Activated T-cell treated with anti-CD3 and anti-CD28 coated beads, Interleukin-2, amount 50 U/mL, for 4 hours (primary cell): ENCODE results near the gene OAS3. TPM values are rescaled to one million over a fixed set of nuclear protein-coding genes. Genes with fewer than 3 reads are reported as not detected.
"Not testable (repeated sequence)": the region's sequence is repeated elsewhere in the genome, so short reads cannot be mapped to it uniquely, and the experiment has no call there.

ENCODE experiments used
- ATAC-seq, 2 donors: fragments of 200-7000 bp; cut with Tn5 transposase; one replicate each; pipeline ENCODE4 v1.10.0; 2021
- DNase-seq: peaks from one replicate; pipeline ENCODE4 v3.0.0-alpha.2; 2020
- H3K27me3 Mint-ChIP-seq: one replicate; pipeline ENCODE4 v1.8.0; 2021; ENCODE audit warnings: low read depth, mixed read lengths
- H3K36me3 Mint-ChIP-seq: one replicate; pipeline ENCODE4 v1.8.0; 2022; ENCODE audit warnings: mixed read lengths; ENCODE audit not compliant: insufficient read depth
- H3K4me1 Mint-ChIP-seq: one replicate; pipeline ENCODE4 v1.8.0; 2021; ENCODE audit warnings: low read depth, mixed read lengths
- H3K4me3 Mint-ChIP-seq: one replicate; pipeline ENCODE4 v1.8.0; 2021; ENCODE audit warnings: mild to moderate bottlenecking, moderate library complexity, mixed read lengths
- H3K9me3 Mint-ChIP-seq: one replicate; pipeline ENCODE4 v1.8.0; 2021; ENCODE audit warnings: mixed read lengths
- total RNA-seq, 3 donors: library from RNA; stranded (reverse); gene quantifications; one replicate each; pipeline ENCODE4 v1.2.1, GENCODE V29; 2021

OAS3 gene
- total RNA-seq, 3 donors from 2014 or later: 5.5 to 13.6 (median 8.0) TPM

- H3K27me3 Mint-ChIP-seq: no peaks in the 10 kb centered on the region
- H3K36me3 Mint-ChIP-seq: no peaks in the 10 kb centered on the region
- H3K4me3 Mint-ChIP-seq: peak overlapping the region; percentile 3
- H3K4me1 Mint-ChIP-seq: peaks cover 44% of the 10 kb centered on the region
- no peak for DNase-seq
- no peak for ATAC-seq
- H3K9me3 Mint-ChIP-seq: no peaks in the 10 kb centered on the region
Measured at GRCh38 chr12:112936927-112937326, 1.3 kb upstream of the OAS3 start.

GRCh38 chr12:112938751-112939150 lies 477 bp downstream of the OAS3 start:
- Mint-ChIP-seq H3K9me3 (no peaks in the 10 kb centered on the region), H3K4me1 (peaks cover 44% of the 10 kb centered on the region), H3K36me3 (no peaks in the 10 kb centered on the region), H3K27me3 (no peaks in the 10 kb centered on the region), H3K4me3 (peak overlapping the region; percentile 90)
- peak; percentile 9 to 10 for ATAC-seq
- no peak for DNase-seq

DNA sequence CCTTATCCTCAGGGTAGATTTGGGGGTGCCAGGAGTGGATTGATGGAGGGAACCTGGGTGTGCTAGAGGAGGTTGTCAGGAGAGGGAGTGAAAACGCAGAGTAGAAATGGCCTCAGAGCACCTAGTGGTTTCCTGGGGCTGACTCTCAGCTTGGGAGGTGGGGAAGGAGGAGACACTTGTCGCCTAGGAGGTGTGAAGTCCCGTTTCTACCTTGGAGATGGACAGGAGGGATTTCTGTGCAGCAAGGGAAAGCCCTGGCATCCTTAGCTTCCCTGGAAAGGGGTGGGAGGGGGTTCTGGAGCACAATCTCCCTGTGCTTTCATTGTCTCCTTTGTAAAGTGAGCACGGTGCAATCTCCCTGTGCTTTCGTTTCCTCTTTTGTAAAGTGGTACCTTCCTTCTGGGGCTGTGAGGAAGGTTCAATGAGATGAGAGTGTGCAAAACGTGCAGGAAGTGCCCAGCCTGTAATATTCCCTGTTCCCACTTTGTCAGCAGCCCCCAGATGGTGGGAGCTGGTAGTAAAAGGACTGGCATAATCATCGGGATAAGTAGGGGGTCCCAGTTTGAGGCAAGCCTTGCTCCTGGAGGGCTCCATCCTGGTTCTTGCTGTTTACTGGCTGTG lies 1.6 kb downstream of the OAS3 start:
- no peaks in the 10 kb centered on the region for H3K27me3 Mint-ChIP-seq
- ATAC-seq (peak; percentile 24 to 25), DNase-seq (no peak)
- peaks cover 42% of the 10 kb centered on the region for H3K4me1 Mint-ChIP-seq
- no peaks in the 10 kb centered on the region for H3K9me3 Mint-ChIP-seq
- peak overlapping the region; percentile 90 for H3K4me3 Mint-ChIP-seq
- peaks cover 8% of the 10 kb centered on the region for H3K36me3 Mint-ChIP-seq

- peaks cover 18% of the 10 kb centered on the region for H3K36me3 Mint-ChIP-seq
- H3K27me3 Mint-ChIP-seq: no peaks in the 10 kb centered on the region
- no peaks in the 10 kb centered on the region for H3K9me3 Mint-ChIP-seq
- no peak overlapping the region for H3K4me3 Mint-ChIP-seq
- ATAC-seq (no peak), DNase-seq (no peak)
- peaks cover 38% of the 10 kb centered on the region for H3K4me1 Mint-ChIP-seq
Measured at GRCh38 chr12:112941528-112942335, 3.5 kb downstream of the OAS3 start.

DNA sequence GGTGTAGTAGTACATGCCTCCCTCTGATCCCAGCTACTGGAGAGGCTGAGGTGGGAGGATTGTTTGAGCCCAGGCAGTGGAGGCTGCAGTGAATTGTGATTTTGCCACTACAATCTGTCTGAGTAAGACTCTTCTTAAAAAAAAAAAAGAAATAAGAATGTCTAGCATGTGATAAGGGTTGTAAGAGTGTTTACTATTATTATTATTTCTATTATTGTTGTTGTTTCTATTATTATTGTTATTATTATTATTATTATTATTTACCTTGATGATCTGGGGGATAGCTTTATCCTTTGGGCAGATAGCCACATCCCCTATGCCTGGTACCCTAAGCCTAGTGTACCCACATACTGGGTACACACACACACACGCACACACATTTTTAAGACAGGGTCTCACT lies 4.3 kb downstream of the OAS3 start:
- peaks cover 31% of the 10 kb centered on the region for H3K4me1 Mint-ChIP-seq
- H3K9me3 Mint-ChIP-seq: no peaks in the 10 kb centered on the region
- ATAC-seq (no peak), DNase-seq (no peak)
- no peak overlapping the region for H3K4me3 Mint-ChIP-seq
- no peaks in the 10 kb centered on the region for H3K27me3 Mint-ChIP-seq
- H3K36me3 Mint-ChIP-seq: peaks cover 26% of the 10 kb centered on the region

DNA sequence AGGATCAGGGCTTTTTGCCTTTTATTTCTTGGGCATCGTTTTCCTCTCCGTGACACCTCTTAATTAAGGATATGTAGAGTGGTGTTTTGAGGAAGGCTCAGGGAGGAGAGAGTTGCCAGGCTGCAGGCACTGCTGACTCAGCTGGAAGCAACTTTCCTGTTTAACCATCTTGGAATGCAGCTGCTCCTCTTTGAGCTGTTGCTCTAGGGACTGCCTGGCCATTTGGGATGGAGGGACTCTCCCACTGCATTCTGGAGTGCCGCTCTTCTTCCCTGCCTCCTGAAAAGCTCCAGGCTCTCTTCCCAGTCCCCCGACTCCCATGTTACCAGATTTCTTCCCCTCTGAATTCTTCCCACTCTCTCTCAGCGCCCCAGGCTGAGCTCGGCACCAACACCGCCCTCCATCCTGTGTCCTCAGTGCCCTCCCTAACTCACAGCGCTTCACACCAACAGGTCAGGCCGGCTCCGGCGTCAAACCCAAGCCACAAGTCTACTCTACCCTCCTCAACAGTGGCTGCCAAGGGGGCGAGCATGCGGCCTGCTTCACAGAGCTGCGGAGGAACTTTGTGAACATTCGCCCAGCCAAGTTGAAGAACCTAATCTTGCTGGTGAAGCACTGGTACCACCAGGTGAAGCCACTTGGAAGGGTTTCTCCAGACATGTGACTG lies 5.9 kb downstream of the OAS3 start:
- DNase-seq (no peak), ATAC-seq (no peak)
- Mint-ChIP-seq H3K27me3 (no peaks in the 10 kb centered on the region), H3K4me1 (peaks cover 22% of the 10 kb centered on the region), H3K4me3 (no peak overlapping the region), H3K9me3 (no peaks in the 10 kb centered on the region), H3K36me3 (peaks cover 27% of the 10 kb centered on the region)

DNA sequence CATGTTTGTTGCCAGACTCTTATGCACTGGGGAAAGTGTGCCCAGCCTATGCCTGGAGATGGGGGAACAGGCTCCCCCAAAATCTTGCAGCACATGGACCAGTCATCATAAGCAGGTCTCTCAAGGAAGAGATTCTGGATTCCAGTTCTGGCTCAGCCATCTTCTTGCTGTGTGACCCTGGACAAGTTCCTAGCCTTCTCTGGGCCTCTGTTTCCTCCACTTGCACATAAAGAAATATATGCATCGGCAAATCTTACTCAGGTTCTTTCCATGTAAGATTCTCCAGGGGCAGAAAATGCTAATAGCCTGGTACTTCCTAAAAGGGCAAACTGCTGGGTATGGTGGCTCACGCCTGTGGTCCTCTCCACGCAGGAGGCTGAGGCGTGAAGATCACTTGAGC lies 7.2 kb downstream of the OAS3 start:
- no peak for DNase-seq

DNA sequence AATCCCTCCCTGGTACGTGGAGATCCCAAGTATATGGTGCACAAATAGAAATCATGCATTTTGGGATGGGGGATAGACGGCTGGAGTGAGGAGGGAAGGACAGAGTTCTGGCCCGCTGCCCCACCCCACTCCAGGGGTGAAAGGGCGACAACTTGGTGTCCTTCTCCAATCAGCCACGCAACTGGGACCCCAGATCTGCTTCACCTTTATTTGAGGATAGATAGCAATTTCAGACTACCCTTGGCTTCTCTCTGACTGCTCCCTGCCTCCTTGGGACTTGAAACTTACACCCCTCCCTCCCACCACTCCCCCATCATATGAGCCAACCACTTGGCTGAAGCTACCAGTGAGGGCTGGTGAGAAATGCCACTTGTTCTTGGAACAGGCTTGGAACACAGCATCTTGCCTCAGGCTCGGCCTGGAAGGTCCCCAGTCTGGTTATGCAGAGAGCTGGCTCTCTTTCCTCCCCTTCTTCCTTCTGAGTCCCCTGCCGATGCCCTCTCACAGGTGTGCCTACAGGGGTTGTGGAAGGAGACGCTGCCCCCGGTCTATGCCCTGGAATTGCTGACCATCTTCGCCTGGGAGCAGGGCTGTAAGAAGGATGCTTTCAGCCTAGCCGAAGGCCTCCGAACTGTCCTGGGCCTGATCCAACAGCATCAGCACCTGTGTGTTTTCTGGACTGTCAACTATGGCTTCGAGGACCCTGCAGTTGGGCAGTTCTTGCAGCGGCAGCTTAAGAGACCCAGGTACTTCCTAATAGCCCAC lies 8.1 kb downstream of the OAS3 start:
- H3K27me3 Mint-ChIP-seq: no peaks in the 10 kb centered on the region
- H3K9me3 Mint-ChIP-seq: no peaks in the 10 kb centered on the region
- peaks cover 3% of the 10 kb centered on the region for H3K4me1 Mint-ChIP-seq
- H3K4me3 Mint-ChIP-seq: no peak overlapping the region
- no peak for ATAC-seq
- H3K36me3 Mint-ChIP-seq: peaks cover 44% of the 10 kb centered on the region
- DNase-seq: no peak

More for the DNA sequence above, 7.2 kb downstream of the OAS3 start:
- ATAC-seq: no peak
- Mint-ChIP-seq H3K9me3 (no peaks in the 10 kb centered on the region), H3K4me3 (no peak overlapping the region), H3K4me1 (peaks cover 8% of the 10 kb centered on the region), H3K36me3 (peaks cover 37% of the 10 kb centered on the region), H3K27me3 (no peaks in the 10 kb centered on the region)

DNA sequence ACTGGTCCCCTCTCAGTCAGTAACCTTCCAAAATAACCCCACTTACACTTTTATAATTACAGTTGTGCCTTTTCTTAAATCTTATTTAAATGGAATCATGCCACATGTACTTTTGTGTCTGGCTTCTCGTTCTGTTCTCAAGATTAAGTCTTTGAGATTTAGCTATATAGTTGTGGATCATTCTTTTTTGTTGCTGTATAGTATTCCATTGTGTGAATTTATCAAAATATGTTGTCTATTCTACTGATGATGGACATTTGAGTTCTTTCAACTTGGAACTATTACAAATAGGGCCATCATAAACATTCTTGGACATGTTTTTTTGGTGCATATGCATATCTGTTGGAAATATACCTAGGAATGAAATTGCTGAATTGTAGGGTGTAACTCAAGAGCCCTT lies 9.0 kb downstream of the OAS3 start:
- H3K27me3 Mint-ChIP-seq: no peaks in the 10 kb centered on the region
- no peak overlapping the region for H3K4me3 Mint-ChIP-seq
- peaks cover 51% of the 10 kb centered on the region for H3K36me3 Mint-ChIP-seq
- peaks cover 2% of the 10 kb centered on the region for H3K4me1 Mint-ChIP-seq
- DNase-seq: no peak
- no peak for ATAC-seq
- peaks cover 3% of the 10 kb centered on the region for H3K9me3 Mint-ChIP-seq

DNA sequence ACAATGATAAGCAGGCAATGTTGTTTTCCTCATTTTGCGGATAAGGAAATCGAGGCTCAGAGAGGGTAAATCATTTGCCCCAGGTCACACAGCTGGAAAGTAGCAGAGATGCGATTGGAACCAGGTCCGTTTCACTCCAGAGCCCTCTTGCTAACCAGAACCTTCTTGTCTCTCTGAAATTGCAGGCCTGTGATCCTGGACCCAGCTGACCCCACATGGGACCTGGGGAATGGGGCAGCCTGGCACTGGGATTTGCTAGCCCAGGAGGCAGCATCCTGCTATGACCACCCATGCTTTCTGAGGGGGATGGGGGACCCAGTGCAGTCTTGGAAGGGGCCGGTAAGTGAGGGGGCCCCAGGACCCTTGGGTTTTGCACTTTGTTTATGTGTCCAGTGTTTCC lies 9.5 kb downstream of the OAS3 start:
- Mint-ChIP-seq H3K4me1 (peaks cover 2% of the 10 kb centered on the region), H3K4me3 (no peak overlapping the region), H3K27me3 (no peaks in the 10 kb centered on the region), H3K9me3 (peaks cover 6% of the 10 kb centered on the region), H3K36me3 (peaks cover 54% of the 10 kb centered on the region)
- DNase-seq (no peak), ATAC-seq (no peak)

- DNase-seq (no peak), ATAC-seq (no peak)
- H3K36me3 Mint-ChIP-seq: peaks cover 59% of the 10 kb centered on the region
- H3K9me3 Mint-ChIP-seq: peaks cover 6% of the 10 kb centered on the region
- peaks cover 2% of the 10 kb centered on the region for H3K4me1 Mint-ChIP-seq
- no peak overlapping the region for H3K4me3 Mint-ChIP-seq
- no peaks in the 10 kb centered on the region for H3K27me3 Mint-ChIP-seq
Measured at GRCh38 chr12:112948806-112949205, 10.5 kb downstream of the OAS3 start.

GRCh38 chr12:112950701-112951100 lies 12.4 kb downstream of the OAS3 start:
- Mint-ChIP-seq H3K4me3 (no peak overlapping the region), H3K27me3 (no peaks in the 10 kb centered on the region), H3K9me3 (peaks cover 6% of the 10 kb centered on the region), H3K36me3 (peaks cover 64% of the 10 kb centered on the region), H3K4me1 (peaks cover 2% of the 10 kb centered on the region)
- ATAC-seq (no peak), DNase-seq (no peak)

GRCh38 chr12:112957125-112957524 lies 18.9 kb downstream of the OAS3 start:
- H3K9me3 Mint-ChIP-seq: peaks cover 11% of the 10 kb centered on the region
- ATAC-seq, H3K4me3 Mint-ChIP-seq, H3K27me3 Mint-ChIP-seq, DNase-seq: not testable (repeated sequence)
- peaks cover 84% of the 10 kb centered on the region for H3K36me3 Mint-ChIP-seq
- peaks cover 25% of the 10 kb centered on the region for H3K4me1 Mint-ChIP-seq

- Mint-ChIP-seq H3K27me3 (no peaks in the 10 kb centered on the region), H3K9me3 (peaks cover 6% of the 10 kb centered on the region), H3K4me1 (peaks cover 20% of the 10 kb centered on the region), H3K4me3 (no peak overlapping the region), H3K36me3 (peaks cover 72% of the 10 kb centered on the region)
- no peak for ATAC-seq
- no peak for DNase-seq
Measured at GRCh38 chr12:112961074-112961473, 22.8 kb downstream of the OAS3 start.
